ENCODE measurements around the gene C2orf76.
A peak's percentile ranks its signal among the peaks of the same experiment; 100 is the strongest.
"Not testable (repeated sequence)": the region's sequence is repeated elsewhere in the genome, so short reads cannot be mapped to it uniquely, and the experiment has no call there.

Gene C2orf76

GRCh38 chr2:119293254-119293653 lies 73.4 kb downstream of the C2orf76 start:
- DNase-seq, result no peak

GRCh38 chr2:119292226-119292625 lies 74.4 kb downstream of the C2orf76 start:
- no peak for DNase-seq

- DNase-seq, result no peak
Measured at GRCh38 chr2:119291588-119292167, 75.0 kb downstream of the C2orf76 start.

GRCh38 chr2:119290859-119291587 lies 75.6 kb downstream of the C2orf76 start:
- DNase-seq, result peak; percentile 73

GRCh38 chr2:119289642-119290041 lies 77.0 kb downstream of the C2orf76 start:
- DNase-seq, result no peak

- DNase-seq, result no peak
Measured at GRCh38 chr2:119289093-119289492, 77.5 kb downstream of the C2orf76 start.

- DNase-seq, result no peak
Measured at GRCh38 chr2:119288576-119288975, 78.1 kb downstream of the C2orf76 start.

GRCh38 chr2:119286661-119287060 lies 80.0 kb downstream of the C2orf76 start:
- DNase-seq, result no peak

- no peak for DNase-seq
Measured at GRCh38 chr2:119283873-119284331, 82.7 kb downstream of the C2orf76 start.

GRCh38 chr2:119282996-119283511 lies 83.6 kb downstream of the C2orf76 start:
- DNase-seq, result no peak

- DNase-seq, result no peak
Measured at GRCh38 chr2:119282146-119282995, 84.3 kb downstream of the C2orf76 start.

GRCh38 chr2:119280680-119281079 lies 86.0 kb downstream of the C2orf76 start:
- DNase-seq, result no peak

- no peak for DNase-seq
Measured at GRCh38 chr2:119279666-119280065, 87.0 kb downstream of the C2orf76 start.

GRCh38 chr2:119278946-119279345 lies 87.7 kb downstream of the C2orf76 start:
- no peak for DNase-seq

GRCh38 chr2:119278385-119278784 lies 88.2 kb downstream of the C2orf76 start:
- not testable (repeated sequence) for DNase-seq

GRCh38 chr2:119276864-119277263 lies 89.8 kb downstream of the C2orf76 start:
- no peak for DNase-seq

- DNase-seq, result no peak
Measured at GRCh38 chr2:119267604-119268003, 99.0 kb downstream of the C2orf76 start.

GRCh38 chr2:119266091-119266589 lies 100.5 kb downstream of the C2orf76 start:
- no peak for DNase-seq

GRCh38 chr2:119265693-119266066 lies 101.0 kb downstream of the C2orf76 start:
- no peak for DNase-seq

- peak; percentile 4 for DNase-seq
Measured at GRCh38 chr2:119264781-119265692, 101.6 kb downstream of the C2orf76 start.

GRCh38 chr2:119263656-119264055 lies 103.0 kb downstream of the C2orf76 start:
- no peak for DNase-seq

- no peak for DNase-seq
Measured at GRCh38 chr2:119263025-119263424, 103.6 kb downstream of the C2orf76 start.

Measured in activated CD4-positive, alpha-beta T cell treated with anti-CD3 and anti-CD28 coated beads, Interleukin-2, amount 50 U/mL, for 1 hour (primary cell).